Loucy (cell line): ENCODE results near the gene TMEM231.

Experiments used
- H2AFZ ChIP-seq: fragments of 200-600 bp; sonication (generic); 2 replicates; pipeline ENCODE4 v1.6.0; 2016; ENCODE audit warnings: antibody characterized with exemption, mild to moderate bottlenecking, low read length, moderate library complexity
- H3F3A ChIP-seq: fragments of 200-600 bp; 2 replicates; pipeline ENCODE4 v1.6.0; 2016; ENCODE audit warnings: antibody characterized with exemption, low read depth, mild to moderate bottlenecking
- H3K27me3 ChIP-seq: fragments of 200-600 bp; sonication (generic); 2 replicates; pipeline ENCODE4 v1.6.1; 2014; ENCODE audit warnings: low read length, mild to moderate bottlenecking; ENCODE audit not compliant: insufficient read depth, poor library complexity, severe bottlenecking
- H3K36me3 ChIP-seq: fragments of 200-600 bp; sonication (generic); 2 replicates; pipeline ENCODE4 v1.6.1; 2016; ENCODE audit warnings: low read length; ENCODE audit not compliant: insufficient read depth
- H3K4me1 ChIP-seq: fragments of 200-600 bp; sonication (generic); 2 replicates; pipeline ENCODE4 v1.5.1; 2014; ENCODE audit warnings: low read length, mild to moderate bottlenecking; ENCODE audit not compliant: insufficient read depth, poor library complexity, severe bottlenecking
- H3K4me2 ChIP-seq: fragments of 200-600 bp; sonication (generic); 2 replicates; pipeline ENCODE4 v1.6.0; 2014; ENCODE audit warnings: antibody characterized with exemption, low read length, low read depth, mild to moderate bottlenecking; ENCODE audit not compliant: poor library complexity, severe bottlenecking
- H3K4me3 ChIP-seq: fragments of 200-600 bp; sonication (generic); 2 replicates; pipeline ENCODE4 v1.5.1; 2014; ENCODE audit warnings: low read length, mild to moderate bottlenecking, mixed read lengths; ENCODE audit not compliant: poor library complexity, severe bottlenecking
- H3K79me2 ChIP-seq: fragments of 200-600 bp; sonication (generic); 2 replicates; pipeline ENCODE4 v1.6.1; 2014; ENCODE audit warnings: low read length; ENCODE audit not compliant: insufficient read depth
- H3K9ac ChIP-seq: fragments of 200-600 bp; sonication (generic); 2 replicates; pipeline ENCODE4 v1.6.0; 2014; ENCODE audit warnings: mild to moderate bottlenecking, low read depth, low read length, moderate library complexity; ENCODE audit not compliant: poor library complexity, severe bottlenecking
- H3K9me2 ChIP-seq: fragments of 200-600 bp; sonication (generic); replicated peaks from 2 replicates; pipeline ENCODE4 v1.6.1; 2016; ENCODE audit warnings: low read depth, low read length, mixed read lengths
- H3K9me3 ChIP-seq: fragments of 200-600 bp; sonication (generic); 2 replicates; pipeline ENCODE4 v1.6.1; 2014; ENCODE audit warnings: mild to moderate bottlenecking, antibody characterized with exemption, low read length, low read depth; ENCODE audit not compliant: insufficient read depth
- H4K20me1 ChIP-seq: fragments of 200-600 bp; sonication (generic); 2 replicates; pipeline ENCODE4 v1.6.0; 2014; ENCODE audit warnings: antibody characterized with exemption, low read length, mild to moderate bottlenecking; ENCODE audit not compliant: insufficient read depth, poor library complexity, severe bottlenecking
- EZH2phosphoT487 ChIP-seq: fragments of 200-600 bp; IDR thresholded peaks from 2 replicates; pipeline ENCODE4 v1.6.1; 2018; ENCODE audit warnings: antibody characterized with exemption, mild to moderate bottlenecking, moderate library complexity, borderline replicate concordance
- TF ChIP-seq, protein P1 (sequence below): fragments of 200-600 bp; sonication (generic); conservative IDR thresholded peaks from 2 replicates; pipeline ENCODE4 v1.5.1; 2014; ENCODE audit warnings: mild to moderate bottlenecking, antibody characterized with exemption, low read length

TMEM231 gene

DNA sequence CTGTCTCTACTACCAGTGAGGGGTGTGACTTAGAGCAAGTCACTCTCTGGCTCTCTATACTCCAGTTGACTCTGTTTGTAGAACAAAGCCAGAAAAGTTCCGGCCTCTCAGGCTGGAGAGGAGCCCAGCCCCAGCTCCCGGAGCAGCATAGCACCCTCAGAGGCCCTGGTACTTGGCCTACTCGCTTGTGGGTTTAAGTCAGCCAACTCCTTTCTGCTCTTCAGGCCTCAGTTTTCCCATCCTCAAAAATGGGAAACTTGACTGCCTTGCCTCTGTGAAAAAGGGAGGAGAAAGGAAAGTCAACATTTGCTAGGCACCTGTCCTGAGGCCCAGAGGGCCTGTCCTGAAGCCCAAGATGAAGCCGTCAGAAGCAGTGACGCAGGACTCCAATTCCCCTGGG, 61.9 kb downstream of the TMEM231 start:
- Histone ChIP-seq H3K27me3 (no peaks in the 10 kb centered on the region), H3K4me1 (no peaks in the 10 kb centered on the region), H3K36me3 (no peaks in the 10 kb centered on the region), H3K4me3 (no peak overlapping the region), H3K79me2 (no peaks in the 10 kb centered on the region), H3K9me3 (no peaks in the 10 kb centered on the region), H2AFZ (no peak overlapping the region), H3K4me2 (no peak overlapping the region), H3K9me2 (no peaks in the 10 kb centered on the region), H4K20me1 (no peaks in the 10 kb centered on the region), H3F3A (no peaks in the 10 kb centered on the region), H3K9ac (no peak overlapping the region)
- TF ChIP-seq, protein P1, sequence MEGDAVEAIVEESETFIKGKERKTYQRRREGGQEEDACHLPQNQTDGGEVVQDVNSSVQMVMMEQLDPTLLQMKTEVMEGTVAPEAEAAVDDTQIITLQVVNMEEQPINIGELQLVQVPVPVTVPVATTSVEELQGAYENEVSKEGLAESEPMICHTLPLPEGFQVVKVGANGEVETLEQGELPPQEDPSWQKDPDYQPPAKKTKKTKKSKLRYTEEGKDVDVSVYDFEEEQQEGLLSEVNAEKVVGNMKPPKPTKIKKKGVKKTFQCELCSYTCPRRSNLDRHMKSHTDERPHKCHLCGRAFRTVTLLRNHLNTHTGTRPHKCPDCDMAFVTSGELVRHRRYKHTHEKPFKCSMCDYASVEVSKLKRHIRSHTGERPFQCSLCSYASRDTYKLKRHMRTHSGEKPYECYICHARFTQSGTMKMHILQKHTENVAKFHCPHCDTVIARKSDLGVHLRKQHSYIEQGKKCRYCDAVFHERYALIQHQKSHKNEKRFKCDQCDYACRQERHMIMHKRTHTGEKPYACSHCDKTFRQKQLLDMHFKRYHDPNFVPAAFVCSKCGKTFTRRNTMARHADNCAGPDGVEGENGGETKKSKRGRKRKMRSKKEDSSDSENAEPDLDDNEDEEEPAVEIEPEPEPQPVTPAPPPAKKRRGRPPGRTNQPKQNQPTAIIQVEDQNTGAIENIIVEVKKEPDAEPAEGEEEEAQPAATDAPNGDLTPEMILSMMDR = no peak
- TF ChIP-seq EZH2phosphoT487 = no peak

DNA sequence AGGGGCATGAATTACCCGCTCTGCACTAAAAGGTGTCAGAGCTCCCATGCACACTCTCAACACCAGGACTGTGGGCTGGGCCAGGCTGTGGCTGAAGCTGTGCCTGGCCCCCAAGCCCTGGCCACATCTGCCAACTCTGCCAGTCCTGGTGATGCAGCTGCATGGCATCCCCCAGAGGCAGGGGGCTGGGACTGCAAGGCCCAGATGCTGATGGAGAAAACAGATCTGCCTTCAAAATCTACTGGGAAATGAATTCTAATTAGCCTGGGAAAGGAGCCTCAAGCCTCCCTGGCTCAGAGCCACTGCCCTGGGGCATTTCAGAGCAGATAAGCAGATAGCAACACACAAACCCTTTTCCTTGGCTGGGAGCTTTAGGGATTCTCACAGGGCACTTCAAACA, 64.2 kb downstream of the TMEM231 start:
- Histone ChIP-seq H3F3A (no peaks in the 10 kb centered on the region), H3K79me2 (no peaks in the 10 kb centered on the region), H2AFZ (no peak overlapping the region), H3K9ac (no peak overlapping the region), H3K4me3 (no peak overlapping the region), H4K20me1 (no peaks in the 10 kb centered on the region), H3K4me1 (no peaks in the 10 kb centered on the region), H3K9me2 (no peaks in the 10 kb centered on the region), H3K27me3 (no peaks in the 10 kb centered on the region), H3K4me2 (no peak overlapping the region), H3K9me3 (no peaks in the 10 kb centered on the region), H3K36me3 (no peaks in the 10 kb centered on the region)
- TF ChIP-seq EZH2phosphoT487 = no peak
- TF ChIP-seq, protein P1 = peak; percentile 51; the same call in 1 of the 2 replicates

DNA sequence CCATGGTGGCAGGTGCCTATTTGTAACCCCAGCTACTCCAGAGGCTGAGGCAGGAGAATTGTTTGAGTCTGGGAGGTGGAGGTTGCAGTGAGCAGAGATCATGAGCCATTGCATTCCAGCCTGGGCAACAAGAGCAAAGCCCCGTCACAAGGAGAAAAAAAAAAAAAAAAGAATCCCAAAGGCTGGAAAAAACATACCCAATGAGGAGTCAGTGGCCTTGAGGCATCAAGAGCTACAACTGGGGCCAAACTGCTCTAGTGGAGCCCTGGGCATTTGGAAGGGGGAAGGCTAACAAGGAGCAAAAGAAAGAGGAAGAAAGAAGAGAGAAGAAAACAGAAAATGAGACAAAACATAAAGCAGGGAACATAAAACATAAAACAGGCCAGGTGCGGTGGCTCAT, 67.7 kb downstream of the TMEM231 start:
- Histone ChIP-seq H3K4me2 (no peak overlapping the region), H3K4me3 (no peak overlapping the region), H3K4me1 (no peaks in the 10 kb centered on the region), H3K27me3 (no peaks in the 10 kb centered on the region), H3K9me3 (no peaks in the 10 kb centered on the region), H3F3A (no peaks in the 10 kb centered on the region), H3K36me3 (no peaks in the 10 kb centered on the region), H3K9me2 (no peaks in the 10 kb centered on the region), H3K9ac (no peak overlapping the region), H3K79me2 (no peaks in the 10 kb centered on the region), H2AFZ (no peak overlapping the region), H4K20me1 (no peaks in the 10 kb centered on the region)
- TF ChIP-seq, protein P1 = no peak
- no peak for TF ChIP-seq EZH2phosphoT487
